ENCODE results near the gene SLC38A4. TPM values are rescaled to one million over a fixed set of nuclear protein-coding genes. Genes with fewer than 3 reads are reported as not detected.
A peak's percentile ranks its signal among the peaks of the same experiment; 100 is the strongest.

SLC38A4 gene
- total and polyA plus RNA-seq, 2 experiments from 2014 or later: 6.2 to 12.5 TPM

- Mint-ChIP-seq H3K9me3 (no peaks in the 10 kb centered on the region), H3K4me1 (peaks cover 19% of the 10 kb centered on the region), H3K27ac (0 out of 2 replicates have a peak overlapping the region, but pooled peaks have one; percentile 61), H3K36me3 (ENCODE audit: low read depth) (no peaks in the 10 kb centered on the region), H3K27me3 (ENCODE audit: insufficient read depth, low read depth, poor library complexity) (no peaks in the 10 kb centered on the region), H3K4me3 (no peak overlapping the region)
- Histone ChIP-seq H3K27me3 (ENCODE audit: insufficient read depth) (no peaks in the 10 kb centered on the region), H4K20me1 (replicated peaks; ENCODE audit: insufficient read depth) (no peaks in the 10 kb centered on the region), H3K4me3 (no peak overlapping the region), H3K4me1 (ENCODE audit: insufficient read depth) (peaks cover 12% of the 10 kb centered on the region; the same call in 1 of the 2 replicates), H3K9me2 (ENCODE audit: insufficient read depth) (no peaks in the 10 kb centered on the region), H3K27ac (ENCODE audit: low read depth) (no peak overlapping the region), H3K79me2 (replicated peaks; ENCODE audit: insufficient read depth) (no peaks in the 10 kb centered on the region), H3K36me3 (ENCODE audit: insufficient read depth) (no peaks in the 10 kb centered on the region), H2AFZ (no peak overlapping the region), H3F3A (replicated peaks; ENCODE audit: low read depth) (no peaks in the 10 kb centered on the region), H3K4me2 (no peak overlapping the region)
- TF ChIP-seq, protein P1, sequence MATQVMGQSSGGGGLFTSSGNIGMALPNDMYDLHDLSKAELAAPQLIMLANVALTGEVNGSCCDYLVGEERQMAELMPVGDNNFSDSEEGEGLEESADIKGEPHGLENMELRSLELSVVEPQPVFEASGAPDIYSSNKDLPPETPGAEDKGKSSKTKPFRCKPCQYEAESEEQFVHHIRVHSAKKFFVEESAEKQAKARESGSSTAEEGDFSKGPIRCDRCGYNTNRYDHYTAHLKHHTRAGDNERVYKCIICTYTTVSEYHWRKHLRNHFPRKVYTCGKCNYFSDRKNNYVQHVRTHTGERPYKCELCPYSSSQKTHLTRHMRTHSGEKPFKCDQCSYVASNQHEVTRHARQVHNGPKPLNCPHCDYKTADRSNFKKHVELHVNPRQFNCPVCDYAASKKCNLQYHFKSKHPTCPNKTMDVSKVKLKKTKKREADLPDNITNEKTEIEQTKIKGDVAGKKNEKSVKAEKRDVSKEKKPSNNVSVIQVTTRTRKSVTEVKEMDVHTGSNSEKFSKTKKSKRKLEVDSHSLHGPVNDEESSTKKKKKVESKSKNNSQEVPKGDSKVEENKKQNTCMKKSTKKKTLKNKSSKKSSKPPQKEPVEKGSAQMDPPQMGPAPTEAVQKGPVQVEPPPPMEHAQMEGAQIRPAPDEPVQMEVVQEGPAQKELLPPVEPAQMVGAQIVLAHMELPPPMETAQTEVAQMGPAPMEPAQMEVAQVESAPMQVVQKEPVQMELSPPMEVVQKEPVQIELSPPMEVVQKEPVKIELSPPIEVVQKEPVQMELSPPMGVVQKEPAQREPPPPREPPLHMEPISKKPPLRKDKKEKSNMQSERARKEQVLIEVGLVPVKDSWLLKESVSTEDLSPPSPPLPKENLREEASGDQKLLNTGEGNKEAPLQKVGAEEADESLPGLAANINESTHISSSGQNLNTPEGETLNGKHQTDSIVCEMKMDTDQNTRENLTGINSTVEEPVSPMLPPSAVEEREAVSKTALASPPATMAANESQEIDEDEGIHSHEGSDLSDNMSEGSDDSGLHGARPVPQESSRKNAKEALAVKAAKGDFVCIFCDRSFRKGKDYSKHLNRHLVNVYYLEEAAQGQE (IDR thresholded peaks at IDR 0.05; ENCODE audit: unreplicated experiment): no peak
- TF ChIP-seq ZNF114 (CRISPR knock-in tag; IDR thresholded peaks at IDR 0.05): no peak
- TF ChIP-seq ZNF462 (CRISPR knock-in tag; IDR thresholded peaks at IDR 0.05): no peak
- no peak for TF ChIP-seq EZH2 (IDR thresholded peaks at IDR 0.05; ENCODE audit: low read depth, unreplicated experiment)
- no peak for TF ChIP-seq CREB1 (CRISPR knock-in tag; IDR thresholded peaks at IDR 0.05; ENCODE audit: low read depth)
- no peak for TF ChIP-seq POLR2AphosphoS5 (IDR thresholded peaks at IDR 0.05; ENCODE audit: low read depth)
- TF ChIP-seq ETS1 (IDR thresholded peaks at IDR 0.05): no peak
- TF ChIP-seq JUNB (IDR thresholded peaks at IDR 0.05; ENCODE audit: unreplicated experiment): no peak
- TF ChIP-seq EZH2phosphoT487 (IDR thresholded peaks at IDR 0.05; ENCODE audit: unreplicated experiment): no peak
- TF ChIP-seq NANOG (IDR thresholded peaks at IDR 0.05; ENCODE audit: borderline replicate concordance): no peak
- DNase-seq (ENCODE audit: low spot score) (no peak), ATAC-seq (no peak)
These were observed 51.5 kb downstream of the SLC38A4 start for GRCh38 chr12:46774322-46774633.
